GM13976 (cell line): ENCODE data around the gene LAMA5.

Experiments
- DNase-seq: peaks from one replicate; pipeline ENCODE4 v3.0.0; 2012; ENCODE audit warnings: low spot score
- CTCF ChIP-seq: IDR thresholded peaks from 2 replicates; pipeline ENCODE4 v1.5.1; 2012; ENCODE audit warnings: borderline replicate concordance, mild to moderate bottlenecking; ENCODE audit not compliant: insufficient read depth; ENCODE audit errors: extremely low read depth, missing control alignments, control extremely low read depth
- in situ Hi-C: fragments of 300-500 bp; cut with MboI; formaldehyde crosslinking; loops from one replicate; pipeline ENCODE4 v1.12.0; 2022; ENCODE audit warnings: low sequenced_read_pairs, mixed read lengths, inconsistent platforms; ENCODE audit not compliant: unreplicated experiment

LAMA5 gene

GRCh38 chr20:62407221-62407992 is 40.3 kb upstream of the LAMA5 start, which contains the start of gene CABLES2:
Gene CABLES2, minus strand, starts transcription at chr20:62407285. Its CDS starts 9 bp downstream, at chr20:62407276.
- in situ Hi-C loops = no loop called here
- peak; percentile 8 for TF ChIP-seq CTCF

GRCh38 chr20:62406635-62407176 is 39.6 kb upstream of the LAMA5 start:
- in situ Hi-C loops = no loop called here
- no peak for TF ChIP-seq CTCF
- no peak for DNase-seq

More at GRCh38 chr20:62407221-62407992, 40.3 kb upstream of the LAMA5 start, which contains the start of gene CABLES2:
- peak; percentile 98 for DNase-seq

- no peak for DNase-seq
- no peak for TF ChIP-seq CTCF
- in situ Hi-C loops = no loop called here
Measured at GRCh38 chr20:62405981-62406513, 38.9 kb upstream of the LAMA5 start.

GRCh38 chr20:62405108-62405980 is 38.2 kb upstream of the LAMA5 start:
- in situ Hi-C loops = no loop called here
- TF ChIP-seq CTCF = peak; percentile 17
- no peak for DNase-seq

- DNase-seq = no peak
Measured at GRCh38 chr20:62404761-62405107, 37.6 kb upstream of the LAMA5 start.

More at GRCh38 chr20:62404761-62405107, 37.6 kb upstream of the LAMA5 start:
- in situ Hi-C loops = no loop called here
- no peak for TF ChIP-seq CTCF
